H9 (cell line): ENCODE results near the gene CTCF. TPM values are rescaled to one million over a fixed set of nuclear protein-coding genes. Genes with fewer than 3 reads are reported as not detected.

Experiments
- DNase-seq: peaks from one replicate; pipeline ENCODE4 v3.0.0-alpha.2; 2017
- H2AFZ ChIP-seq: one replicate; pipeline ENCODE4 v1.6.1; 2013; ENCODE audit warnings: mild to moderate bottlenecking, low read length, control low read depth, moderate library complexity
- H2AK5ac ChIP-seq: 2 replicates; pipeline ENCODE4 v1.6.1; 2013; ENCODE audit warnings: low read length, control low read depth, mixed read lengths; ENCODE audit not compliant: insufficient read length
- H2BK120ac ChIP-seq: one replicate; pipeline ENCODE4 v1.6.1; 2013; ENCODE audit warnings: low read depth, mild to moderate bottlenecking, low read length, control low read depth, inconsistent platforms; ENCODE audit not compliant: poor library complexity, severe bottlenecking
- H2BK12ac ChIP-seq: 2 replicates; pipeline ENCODE4 v1.6.1; 2013; ENCODE audit warnings: low read length, control low read depth, mixed read lengths, low read depth; ENCODE audit not compliant: insufficient read length
- H2BK15ac ChIP-seq: 2 replicates; pipeline ENCODE4 v1.6.1; 2013; ENCODE audit warnings: low read depth, low read length, control low read depth
- H2BK20ac ChIP-seq: one replicate; pipeline ENCODE4 v1.6.1; 2013; ENCODE audit warnings: low read depth, mild to moderate bottlenecking, low read length, control low read depth, inconsistent platforms; ENCODE audit not compliant: poor library complexity, severe bottlenecking
- H2BK5ac ChIP-seq: 2 replicates; pipeline ENCODE4 v1.6.1; 2013; ENCODE audit warnings: low read length, control low read depth, mixed read lengths; ENCODE audit not compliant: insufficient read length
- H3K14ac ChIP-seq: 2 replicates; pipeline ENCODE4 v1.6.1; 2013; ENCODE audit warnings: low read length, control low read depth; ENCODE audit not compliant: insufficient read depth
- H3K18ac ChIP-seq: 2 replicates; pipeline ENCODE4 v1.6.1; 2013; ENCODE audit warnings: low read depth, mild to moderate bottlenecking, mixed read lengths, low read length, control low read depth; ENCODE audit not compliant: insufficient read length
- H3K23ac ChIP-seq: 2 replicates; pipeline ENCODE4 v1.6.1; 2013; ENCODE audit warnings: low read length, control low read depth, mixed read lengths, low read depth; ENCODE audit not compliant: insufficient read length
- H3K23me2 ChIP-seq: 2 replicates; pipeline ENCODE4 v1.6.1; 2013; ENCODE audit warnings: low read depth, mild to moderate bottlenecking, mixed read lengths, low read length, control low read depth; ENCODE audit not compliant: insufficient read length, poor library complexity, severe bottlenecking
- H3K27ac ChIP-seq: 2 replicates; pipeline ENCODE4 v1.5.1; 2013; ENCODE audit warnings: low read length, control low read depth, mixed read lengths, low read depth; ENCODE audit not compliant: insufficient read length
- H3K27me3 ChIP-seq: 2 replicates; pipeline ENCODE4 v1.6.1; 2013; ENCODE audit warnings: low read length, control low read depth, inconsistent platforms; ENCODE audit not compliant: insufficient read depth
- H3K4ac ChIP-seq: 2 replicates; pipeline ENCODE4 v1.6.1; 2013; ENCODE audit warnings: low read depth, mild to moderate bottlenecking, control low read depth, inconsistent platforms, low read length, moderate library complexity
- H3K4me1 ChIP-seq: 2 replicates; pipeline ENCODE4 v1.6.1; 2013; ENCODE audit warnings: low read length, control low read depth, inconsistent platforms; ENCODE audit not compliant: insufficient read depth
- H3K4me2 ChIP-seq: 2 replicates; pipeline ENCODE4 v1.6.1; 2013; ENCODE audit warnings: low read length, control low read depth, mixed read lengths; ENCODE audit not compliant: insufficient read length, insufficient read depth
- H3K56ac ChIP-seq: 2 replicates; pipeline ENCODE4 v1.6.1; 2013; ENCODE audit warnings: low read depth, mild to moderate bottlenecking, mixed read lengths, low read length, control low read depth; ENCODE audit not compliant: insufficient read length
- H3K79me1 ChIP-seq: 2 replicates; pipeline ENCODE4 v1.6.1; 2013; ENCODE audit warnings: low read depth, mild to moderate bottlenecking, moderate library complexity, low read length, control low read depth, inconsistent platforms; ENCODE audit not compliant: insufficient read depth, poor library complexity, severe bottlenecking
- H3K79me2 ChIP-seq: 2 replicates; pipeline ENCODE4 v1.6.1; 2013; ENCODE audit warnings: low read length, control low read depth, inconsistent platforms; ENCODE audit not compliant: insufficient read depth
- H3K9ac ChIP-seq: 2 replicates; pipeline ENCODE4 v1.6.1; 2013; ENCODE audit warnings: low read length, control low read depth, mixed read lengths; ENCODE audit not compliant: insufficient read length; ENCODE audit errors: extremely low read depth
- H3K9me3 ChIP-seq: one replicate; pipeline ENCODE4 v1.6.1; 2013; ENCODE audit warnings: low read depth, low read length, inconsistent platforms; ENCODE audit not compliant: control insufficient read depth
- H3T11ph ChIP-seq: one replicate; pipeline ENCODE4 v1.6.1; 2013; ENCODE audit warnings: mild to moderate bottlenecking, low read length, control low read depth, inconsistent platforms
- H4K20me1 ChIP-seq: one replicate; pipeline ENCODE4 v1.6.1; 2013; ENCODE audit not compliant: control insufficient read depth, insufficient read length, insufficient read depth
- H4K5ac ChIP-seq: 2 replicates; pipeline ENCODE4 v1.6.1; 2013; ENCODE audit warnings: low read depth, mild to moderate bottlenecking, mixed read lengths, low read length, control low read depth; ENCODE audit not compliant: insufficient read length
- H4K8ac ChIP-seq: replicated peaks from 2 replicates; pipeline ENCODE4 v1.6.1; 2013; ENCODE audit warnings: low read length, control low read depth, mixed read lengths, low read depth; ENCODE audit not compliant: insufficient read length
- H4K91ac ChIP-seq: 2 replicates; pipeline ENCODE4 v1.6.1; 2013; ENCODE audit warnings: low read depth, mild to moderate bottlenecking, moderate library complexity, mixed read lengths, low read length, control low read depth; ENCODE audit not compliant: insufficient read length
- H3K27ac Mint-ChIP-seq, 3 experiments: 2 replicates in 2 of 3; 3 replicates in 1 of 3; pipeline ENCODE4 v1.8.0; 2020 to 2021; ENCODE audit warnings: mixed read lengths in 3 of 3, mild to moderate bottlenecking in 1 of 3, moderate library complexity in 1 of 3
- H3K27me3 Mint-ChIP-seq: 2 replicates; pipeline ENCODE4 v1.8.0; 2021; ENCODE audit warnings: low read depth, mild to moderate bottlenecking, moderate library complexity, mixed read lengths
- H3K36me3 Mint-ChIP-seq, 3 experiments: 2 replicates in 2 of 3; 3 replicates in 1 of 3; pipeline ENCODE4 v1.8.0; 2020 to 2021; ENCODE audit warnings: low read depth in 3 of 3, mixed read lengths in 3 of 3; ENCODE audit not compliant: insufficient read depth in 1 of 3
- H3K4me1 Mint-ChIP-seq, 2 experiments: 2 replicates each; pipeline ENCODE4 v1.8.0; 2020; ENCODE audit warnings: mixed read lengths in 2 of 2
- H3K4me3 Mint-ChIP-seq, 2 experiments: 2 replicates in 1 of 2; 3 replicates in 1 of 2; pipeline ENCODE4 v1.8.0; 2020 to 2021; ENCODE audit warnings: mild to moderate bottlenecking in 2 of 2, mixed read lengths in 2 of 2, moderate library complexity in 1 of 2
- H3K9me3 Mint-ChIP-seq, 2 experiments: 2 replicates in 1 of 2; 3 replicates in 1 of 2; pipeline ENCODE4 v1.8.0; 2020; ENCODE audit warnings: mild to moderate bottlenecking in 2 of 2, mixed read lengths in 2 of 2, moderate library complexity in 1 of 2
- WGBS: extraction: QIAGEN DNeasy Blood & Tissue Kit; methylation state at CpG from one replicate; pipeline ENCODE4 v1.1.7; 2013; ENCODE audit warnings: missing lambda C conversion rate, low lambda C conversion rate, mixed read lengths; ENCODE audit not compliant: insufficient read length; ENCODE audit errors: extremely low coverage; 5-methylcytosine and 5-hydroxymethylcytosine counted together
- total RNA-seq: library from RNA; stranded (reverse); gene quantifications from 2 replicates; pipeline ENCODE4 v1.2.1, GENCODE V29; 2021
- TF ChIP-seq, protein P1 (sequence below): fragments of 200-600 bp; sonication (generic); conservative IDR thresholded peaks from 3 replicates; pipeline ENCODE4 v1.8.0; 2021; ENCODE audit warnings: antibody characterized with exemption, mild to moderate bottlenecking

Gene CTCF
- total RNA-seq, 1 experiment from 2014 or later, result 87.3 TPM

DNA sequence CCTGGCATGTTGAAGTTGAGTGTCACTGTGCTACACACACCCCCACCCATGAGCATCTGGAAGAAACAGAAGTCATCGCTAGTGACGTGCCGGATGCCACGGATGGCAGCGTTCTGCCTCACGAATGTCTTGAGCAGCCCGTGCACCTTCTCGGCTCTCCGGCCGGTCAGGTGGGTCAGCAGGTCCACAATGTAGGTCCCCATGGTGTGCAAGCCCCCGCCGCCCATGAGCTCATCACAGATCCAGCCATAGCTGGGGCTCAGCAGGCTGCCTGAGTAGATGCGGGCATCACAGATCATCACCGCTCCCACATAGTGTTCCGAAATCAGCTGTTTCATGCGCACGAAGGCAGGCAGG lies 113.2 kb downstream of the CTCF start:
- Histone ChIP-seq H3K79me2 (no peaks in the 10 kb centered on the region), H2AFZ (no peak overlapping the region), H4K91ac (no peak overlapping the region), H4K20me1 (peaks cover 3% of the 10 kb centered on the region), H4K5ac (no peak overlapping the region), H3K56ac (no peak overlapping the region), H3K4me1 (no peaks in the 10 kb centered on the region), H2BK20ac (no peak overlapping the region), H3K23ac (no peak overlapping the region), H3T11ph (no peak overlapping the region), H2BK15ac (no peak overlapping the region), H2BK120ac (no peak overlapping the region), H3K27me3 (no peaks in the 10 kb centered on the region), H3K4ac (no peak overlapping the region), H3K9ac (no peak overlapping the region), H2AK5ac (no peak overlapping the region), H4K8ac (no peak overlapping the region), H3K79me1 (no peaks in the 10 kb centered on the region), H3K9me3 (no peaks in the 10 kb centered on the region), H3K4me2 (no peak overlapping the region), H2BK5ac (no peak overlapping the region), H3K14ac (no peak overlapping the region), H3K27ac (no peak overlapping the region), H2BK12ac (no peak overlapping the region), H3K18ac (no peak overlapping the region), H3K23me2 (no peaks in the 10 kb centered on the region)
- 0 out of 4 replicates have a peak, but pooled peaks cover 0 to 2% of the 10 kb centered on the region in 2 experiments for H3K4me1 Mint-ChIP-seq
- no peaks in the 10 kb centered on the region for H3K9me3 Mint-ChIP-seq
- no peak for DNase-seq
- TF ChIP-seq, protein P1, sequence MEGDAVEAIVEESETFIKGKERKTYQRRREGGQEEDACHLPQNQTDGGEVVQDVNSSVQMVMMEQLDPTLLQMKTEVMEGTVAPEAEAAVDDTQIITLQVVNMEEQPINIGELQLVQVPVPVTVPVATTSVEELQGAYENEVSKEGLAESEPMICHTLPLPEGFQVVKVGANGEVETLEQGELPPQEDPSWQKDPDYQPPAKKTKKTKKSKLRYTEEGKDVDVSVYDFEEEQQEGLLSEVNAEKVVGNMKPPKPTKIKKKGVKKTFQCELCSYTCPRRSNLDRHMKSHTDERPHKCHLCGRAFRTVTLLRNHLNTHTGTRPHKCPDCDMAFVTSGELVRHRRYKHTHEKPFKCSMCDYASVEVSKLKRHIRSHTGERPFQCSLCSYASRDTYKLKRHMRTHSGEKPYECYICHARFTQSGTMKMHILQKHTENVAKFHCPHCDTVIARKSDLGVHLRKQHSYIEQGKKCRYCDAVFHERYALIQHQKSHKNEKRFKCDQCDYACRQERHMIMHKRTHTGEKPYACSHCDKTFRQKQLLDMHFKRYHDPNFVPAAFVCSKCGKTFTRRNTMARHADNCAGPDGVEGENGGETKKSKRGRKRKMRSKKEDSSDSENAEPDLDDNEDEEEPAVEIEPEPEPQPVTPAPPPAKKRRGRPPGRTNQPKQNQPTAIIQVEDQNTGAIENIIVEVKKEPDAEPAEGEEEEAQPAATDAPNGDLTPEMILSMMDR, result no peak
- H3K4me3 Mint-ChIP-seq, result no peak overlapping the region
- no CpG with 5 or more reads among the region's 17 CpGs for WGBS
- peak overlapping the region in 2 of 3 experiments; percentile 40 to 77; a peak in 1 of 7 replicates for H3K27ac Mint-ChIP-seq
- H3K36me3 Mint-ChIP-seq, result peaks cover 0 to 10% (median 4%) of the 10 kb centered on the region in 3 experiments; a peak in 4 of 7 replicates
- H3K27me3 Mint-ChIP-seq, result no peaks in the 10 kb centered on the region
